Adrenal gland (tissue), 5 donors: ENCODE data around the gene KAZN.

ENCODE experiments used
- POLR2A ChIP-seq, 2 donors: fragments of 450-650 bp; IDR thresholded peaks; one replicate each; pipeline ENCODE4 v1.6.1; 2017; ENCODE audit warnings: antibody characterized with exemption in 2 of 2, mild to moderate bottlenecking in 2 of 2, moderate library complexity in 1 of 2
- TF ChIP-seq, protein P1 (sequence below), 6 experiments: fragments of 450-650 bp in 4 of 6; fragments of 200-600 bp in 2 of 6; sonication (generic) in 1 of 6; IDR thresholded peaks; 1 replicate in 5 of 6; 2 replicates in 1 of 6; pipeline versions ENCODE4 v1.5.1 to v1.8.0; 2016 to 2021; ENCODE audit warnings: antibody characterized with exemption in 6 of 6, mild to moderate bottlenecking in 2 of 6, moderate library complexity in 1 of 6
- donor health status: DM: no; HTN: no; CAD: no.

DNA sequence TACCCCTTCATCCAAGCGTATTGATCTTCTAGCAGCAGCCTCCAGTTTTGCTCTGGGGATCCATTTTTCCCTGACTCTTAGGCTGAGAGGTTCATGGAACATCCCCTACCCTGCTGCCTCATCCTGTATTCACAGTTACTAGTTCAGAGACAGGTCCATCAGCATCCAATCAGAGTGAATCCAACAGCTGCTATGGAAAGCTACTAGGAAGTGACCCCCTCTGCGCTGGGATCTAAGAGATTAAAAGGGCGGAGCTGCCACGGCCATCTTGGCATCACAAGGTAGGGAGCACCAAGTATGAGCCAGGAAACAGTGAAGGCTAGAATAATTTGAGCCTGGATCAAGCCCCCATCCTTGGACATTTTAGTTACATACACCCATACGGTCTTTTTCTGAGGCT lies 32.5 kb downstream of the KAZN start:
- no peak for TF ChIP-seq POLR2A (IDR thresholded peaks at IDR 0.05)
- TF ChIP-seq, protein P1, sequence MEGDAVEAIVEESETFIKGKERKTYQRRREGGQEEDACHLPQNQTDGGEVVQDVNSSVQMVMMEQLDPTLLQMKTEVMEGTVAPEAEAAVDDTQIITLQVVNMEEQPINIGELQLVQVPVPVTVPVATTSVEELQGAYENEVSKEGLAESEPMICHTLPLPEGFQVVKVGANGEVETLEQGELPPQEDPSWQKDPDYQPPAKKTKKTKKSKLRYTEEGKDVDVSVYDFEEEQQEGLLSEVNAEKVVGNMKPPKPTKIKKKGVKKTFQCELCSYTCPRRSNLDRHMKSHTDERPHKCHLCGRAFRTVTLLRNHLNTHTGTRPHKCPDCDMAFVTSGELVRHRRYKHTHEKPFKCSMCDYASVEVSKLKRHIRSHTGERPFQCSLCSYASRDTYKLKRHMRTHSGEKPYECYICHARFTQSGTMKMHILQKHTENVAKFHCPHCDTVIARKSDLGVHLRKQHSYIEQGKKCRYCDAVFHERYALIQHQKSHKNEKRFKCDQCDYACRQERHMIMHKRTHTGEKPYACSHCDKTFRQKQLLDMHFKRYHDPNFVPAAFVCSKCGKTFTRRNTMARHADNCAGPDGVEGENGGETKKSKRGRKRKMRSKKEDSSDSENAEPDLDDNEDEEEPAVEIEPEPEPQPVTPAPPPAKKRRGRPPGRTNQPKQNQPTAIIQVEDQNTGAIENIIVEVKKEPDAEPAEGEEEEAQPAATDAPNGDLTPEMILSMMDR (IDR thresholded peaks at IDR 0.05) = no peak
